GM18909 (cell line): ENCODE data around the gene TNS1.

ENCODE experiments used
- ATAC-seq: cut with Tn5 transposase; IDR thresholded peaks from one replicate; pipeline ENCODE4 v1.9.1; 2021; ENCODE audit warnings: mild to moderate bottlenecking; ENCODE audit not compliant: unreplicated experiment, poor library complexity

The TNS1 gene

DNA sequence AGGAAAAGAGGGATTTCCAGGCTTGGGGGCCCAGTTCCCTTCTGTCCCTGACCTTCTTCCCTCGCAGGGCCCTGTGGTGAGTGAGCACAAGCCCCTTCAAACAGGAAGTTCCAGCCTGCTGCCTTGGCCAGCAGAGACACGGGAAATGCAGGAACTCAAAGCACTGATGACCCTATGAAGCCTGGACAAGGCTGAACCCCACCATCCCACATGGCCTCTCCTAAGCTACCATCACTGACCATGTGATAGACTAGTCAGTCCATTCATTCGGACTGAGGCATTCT, 196.4 kb downstream of the TNS1 start:
- ATAC-seq: no peak

DNA sequence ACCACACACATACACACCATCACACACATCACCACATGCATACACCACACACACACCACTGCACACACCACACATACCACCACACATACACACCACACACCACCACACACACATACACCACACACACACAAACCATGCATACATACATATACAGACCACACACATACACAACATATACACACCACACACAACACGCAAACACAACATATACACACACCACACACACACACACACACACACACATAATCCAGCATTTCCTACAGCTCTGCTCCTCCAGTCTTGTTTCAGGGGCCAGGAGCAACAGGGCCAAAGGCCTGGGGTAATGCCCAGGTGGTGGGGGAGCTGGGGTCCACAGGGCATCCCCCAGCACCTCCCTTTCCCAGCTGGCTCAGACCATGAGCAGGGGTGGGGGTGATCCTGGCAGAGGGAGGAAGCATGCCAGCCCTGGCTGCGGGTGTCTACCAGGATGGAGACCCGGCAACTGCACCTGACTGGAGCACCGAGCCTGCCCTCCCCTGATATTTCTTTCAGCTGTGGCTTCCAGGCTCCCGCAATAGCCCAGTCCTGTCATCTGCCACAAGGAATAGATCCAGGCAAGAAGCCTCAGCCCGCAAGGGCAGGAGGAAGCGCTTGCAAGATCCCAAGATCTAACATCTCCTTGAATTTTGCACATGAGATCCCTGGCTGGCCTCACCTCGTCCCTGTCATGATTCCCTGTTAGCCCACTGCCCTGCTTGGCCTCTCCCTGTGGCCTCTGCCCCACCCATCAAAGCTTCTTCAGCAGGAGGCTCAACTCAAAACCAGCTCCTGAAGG, 196.9 kb downstream of the TNS1 start:
- ATAC-seq: no peak

GRCh38 chr2:217804791-217805667, 197.8 kb downstream of the TNS1 start:
- ATAC-seq: no peak

- no peak for ATAC-seq
Measured at GRCh38 chr2:217804338-217804737, 198.5 kb downstream of the TNS1 start.

GRCh38 chr2:217803653-217803960, 199.2 kb downstream of the TNS1 start:
- ATAC-seq: no peak

DNA sequence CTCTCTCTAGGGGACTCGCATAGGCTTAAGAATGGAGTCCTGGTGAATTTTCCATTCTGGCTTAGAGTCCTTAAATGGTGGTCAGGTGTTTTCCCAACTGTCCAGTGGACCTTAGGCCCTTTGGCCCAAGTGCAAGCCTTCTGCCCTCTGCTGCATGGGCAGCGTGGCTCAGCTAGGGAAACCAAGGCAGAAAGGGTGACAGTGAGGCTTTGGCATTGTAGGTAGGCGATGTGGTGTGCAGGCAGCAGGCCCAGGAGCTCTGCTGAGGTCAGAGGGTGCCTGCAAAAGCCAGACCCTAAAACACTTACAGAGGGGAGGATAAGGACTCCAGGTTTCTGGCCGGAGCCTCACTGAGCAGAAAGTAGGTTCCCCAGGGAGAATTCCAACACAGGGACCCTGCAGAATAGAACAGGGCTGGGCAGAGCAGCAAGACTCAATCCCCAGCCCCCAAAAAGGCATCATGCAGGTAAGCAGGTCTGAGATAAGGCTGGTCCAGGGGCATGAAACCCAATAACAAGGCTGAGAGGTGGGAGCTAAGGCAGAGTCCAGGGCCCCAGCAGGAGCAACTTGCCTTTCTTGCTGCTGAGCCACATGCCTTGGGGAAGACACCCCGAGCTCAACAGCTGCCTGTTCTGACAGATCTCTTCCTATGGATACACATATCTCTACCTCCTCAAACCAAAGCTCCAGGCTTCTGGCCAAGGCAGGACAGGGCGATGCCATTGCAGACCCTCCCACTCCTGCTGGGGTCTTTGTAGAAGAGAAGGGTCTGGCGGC, 199.7 kb downstream of the TNS1 start:
- no peak for ATAC-seq

DNA sequence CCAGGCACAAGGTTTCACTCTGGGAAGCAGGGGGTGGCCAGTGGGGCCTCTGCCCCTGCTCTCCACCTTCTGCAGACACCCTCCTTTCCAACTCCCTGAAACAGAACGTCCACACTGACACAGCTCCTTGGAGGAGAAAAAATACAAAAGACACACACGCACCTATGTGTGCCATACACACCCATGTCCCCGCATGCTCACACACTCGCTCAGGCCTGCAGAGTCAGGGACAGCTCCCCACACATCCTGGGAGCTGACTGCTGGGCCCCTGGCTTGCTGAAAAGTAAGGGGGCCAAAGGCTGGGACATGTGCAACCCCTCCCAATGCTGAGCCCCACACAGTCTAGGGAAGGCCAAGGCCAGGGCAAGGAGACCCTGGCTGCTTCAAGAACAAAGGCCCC, 200.5 kb downstream of the TNS1 start:
- no peak for ATAC-seq

GRCh38 chr2:217801711-217802110, 201.1 kb downstream of the TNS1 start:
- no peak for ATAC-seq

DNA sequence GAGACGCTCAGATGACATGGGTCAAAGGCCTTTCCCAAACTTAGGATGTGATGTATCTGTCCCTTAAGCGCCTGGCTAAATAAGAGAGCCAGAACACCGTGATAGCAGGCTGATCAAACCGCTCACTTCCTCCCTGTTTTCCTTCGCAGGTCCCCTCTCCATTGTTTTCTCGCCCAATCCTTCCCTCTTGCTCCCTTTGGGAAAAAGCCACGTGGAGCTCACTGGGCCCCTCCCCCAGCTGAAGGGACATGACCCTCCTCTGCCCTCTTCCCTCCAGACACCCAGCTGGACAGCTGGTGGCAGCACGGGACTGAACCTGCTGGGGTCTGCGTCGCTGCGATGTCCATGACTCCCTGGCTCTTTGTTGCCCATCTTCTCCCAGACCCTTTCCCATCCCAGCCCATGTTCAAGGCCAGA, 201.7 kb downstream of the TNS1 start:
- ATAC-seq: no peak

DNA sequence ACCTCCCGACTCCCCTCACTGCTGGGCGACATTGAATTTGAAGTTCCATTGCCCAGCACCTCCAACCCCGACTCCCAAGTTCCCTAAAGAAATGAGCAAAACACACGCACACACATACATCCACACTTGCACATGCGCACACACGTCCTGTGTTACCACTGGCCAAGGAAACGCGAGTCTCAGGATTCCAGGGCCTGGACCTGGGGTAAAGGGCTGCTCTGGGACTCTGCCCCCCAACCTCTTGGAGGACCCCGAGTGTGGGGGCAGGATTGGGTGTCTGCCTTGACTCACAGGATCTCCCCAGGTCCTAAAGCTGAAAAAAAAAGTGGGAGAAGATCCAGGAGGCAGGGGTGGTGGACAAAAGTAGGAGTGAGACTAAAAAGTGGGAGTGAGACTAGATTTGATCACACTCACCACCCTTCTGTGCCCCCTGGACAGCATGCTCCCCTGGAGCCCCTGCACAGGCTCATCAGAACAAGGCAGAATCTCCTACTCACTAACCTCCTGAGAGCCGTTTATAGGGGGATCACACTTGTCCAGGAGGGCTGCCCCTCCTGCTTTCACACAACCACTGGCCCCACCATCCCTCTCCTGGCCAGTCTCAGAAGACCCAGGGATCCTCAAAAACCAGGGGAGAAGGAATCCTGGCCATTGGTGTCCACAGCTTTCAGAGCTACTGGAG, 202.2 kb downstream of the TNS1 start:
- no peak for ATAC-seq

GRCh38 chr2:217799563-217800432, 203.0 kb downstream of the TNS1 start:
- ATAC-seq: no peak

GRCh38 chr2:217798743-217799562, 203.8 kb downstream of the TNS1 start:
- ATAC-seq: peak; percentile 65

GRCh38 chr2:217798191-217798590, 204.6 kb downstream of the TNS1 start:
- ATAC-seq: no peak

DNA sequence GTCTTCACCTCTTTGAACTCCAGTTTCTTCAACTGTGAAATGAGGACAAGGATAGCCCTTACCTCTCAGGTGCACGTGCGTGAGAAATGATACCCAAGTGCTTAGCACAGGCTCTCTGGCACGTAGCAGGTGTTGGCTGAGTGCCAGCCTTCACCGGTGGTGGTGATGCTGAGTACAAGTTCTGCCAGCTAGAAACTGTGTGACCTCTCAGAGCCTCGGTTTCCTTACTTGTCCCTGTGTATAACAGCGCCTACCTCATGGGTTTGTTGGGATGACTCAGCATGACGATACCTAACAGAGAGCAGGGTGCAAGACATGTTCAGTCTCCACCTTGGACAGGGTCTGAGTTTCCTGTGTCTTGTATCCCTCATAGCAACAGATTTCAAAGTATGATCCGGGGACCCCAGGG, 205.1 kb downstream of the TNS1 start:
- ATAC-seq: no peak

DNA sequence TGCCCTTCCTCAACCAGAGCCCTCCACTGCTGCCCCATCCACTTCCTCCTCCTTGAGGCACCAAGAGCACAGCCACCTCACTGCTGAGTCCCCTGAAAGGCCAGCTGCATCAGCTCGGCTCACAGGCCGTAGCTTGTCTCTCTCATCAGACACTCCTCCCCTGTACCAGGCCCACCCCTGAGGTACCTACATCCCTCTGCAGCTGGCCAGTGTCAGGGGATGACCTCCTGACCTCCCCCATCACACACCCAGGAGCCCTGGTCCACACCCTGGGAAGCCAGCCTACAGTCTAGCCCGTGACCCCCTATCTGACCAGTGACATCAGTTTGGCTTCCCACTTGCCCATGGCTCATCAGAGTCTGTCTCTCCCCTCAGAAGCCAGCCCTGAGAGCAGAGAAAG, 205.6 kb downstream of the TNS1 start:
- no peak for ATAC-seq

DNA sequence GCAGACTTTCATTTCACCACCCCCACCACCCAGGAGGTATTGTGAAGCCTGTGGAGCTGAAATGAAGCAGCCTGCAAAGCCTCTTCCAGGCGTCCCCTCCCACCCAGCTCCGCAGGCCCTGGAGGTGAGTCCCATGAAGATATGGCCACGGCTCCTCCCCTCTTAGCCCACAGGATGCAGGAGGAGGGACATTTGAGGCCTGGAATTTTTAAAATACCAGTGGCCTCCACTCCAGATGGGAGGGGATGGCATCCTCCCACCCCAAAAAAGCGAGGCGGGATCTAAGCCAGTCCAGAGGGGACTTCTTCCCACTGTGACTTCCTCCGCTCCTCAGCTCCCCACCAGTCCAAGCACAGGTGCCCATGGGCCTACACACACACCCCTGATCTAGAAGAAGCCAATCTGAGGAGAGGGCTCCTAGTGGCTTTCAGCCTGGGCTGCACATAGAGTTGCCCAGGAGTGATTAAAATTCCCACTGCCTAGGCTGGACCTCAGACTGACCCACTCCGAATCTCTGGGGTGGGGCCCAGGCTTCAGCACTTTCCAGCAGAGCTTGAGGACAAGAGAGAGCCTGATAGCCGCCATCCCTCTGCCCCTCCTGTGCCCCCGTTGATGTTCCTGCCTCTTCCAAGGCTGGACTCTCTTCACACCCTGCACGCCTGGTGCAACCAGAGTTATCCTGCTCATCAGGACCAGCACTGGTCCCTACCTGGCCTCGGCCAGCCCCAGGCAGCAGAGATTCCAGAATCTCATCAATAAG, 206.9 kb downstream of the TNS1 start:
- no peak for ATAC-seq

DNA sequence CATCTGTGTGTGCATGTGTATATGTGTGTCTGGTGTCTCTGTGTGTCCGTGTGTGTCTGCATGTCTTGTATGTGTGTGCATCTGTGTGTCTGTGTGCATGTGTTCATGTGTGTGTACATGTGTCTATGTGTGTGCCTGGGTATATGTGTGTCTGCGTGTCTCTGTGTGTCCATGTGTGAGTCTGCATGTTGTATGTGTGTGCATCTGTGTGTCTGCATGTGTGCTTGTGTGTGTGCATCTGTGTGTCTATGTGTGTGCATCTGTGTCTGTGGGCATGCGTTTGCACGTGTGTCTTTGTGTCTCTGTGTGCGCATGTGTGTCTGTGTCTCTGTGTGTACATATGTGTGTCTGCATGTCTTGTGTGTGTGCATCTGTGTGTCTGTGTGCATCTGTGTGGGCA, 207.7 kb downstream of the TNS1 start:
- ATAC-seq: no peak
